ENCODE data around the gene CSK.

The CSK gene

GRCh38 chr15:74826364-74826819 lies 44.5 kb downstream of the CSK start, which contains the start of gene CPLX3:
Gene CPLX3 (plus strand): TSS chr15:74826627. CDS start chr15:74826704, 77 bp downstream.
- peak; percentile 26 for DNase-seq (ENCODE audit: low read depth)

DNA sequence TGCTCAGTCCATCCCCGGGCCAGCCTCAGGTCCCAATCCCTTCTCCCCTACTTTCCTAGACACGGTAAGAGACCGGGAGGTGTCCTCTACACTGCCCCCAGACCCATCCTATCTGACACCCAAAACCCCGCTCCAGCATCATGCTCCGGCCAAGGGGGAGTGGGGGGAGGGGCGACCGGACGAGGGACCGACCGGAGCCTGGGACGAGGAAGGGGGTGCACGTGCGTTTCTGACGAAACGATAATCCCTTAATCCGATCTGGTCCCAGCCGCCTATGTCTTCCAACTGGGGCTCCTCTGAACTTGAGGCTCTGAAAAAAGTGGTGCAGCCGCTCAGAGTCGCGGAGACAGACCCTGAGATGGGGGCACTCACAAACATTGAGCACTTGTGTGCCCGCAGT lies 45.0 kb downstream of the CSK start:
- DNase-seq (ENCODE audit: low read depth): no peak

DNA sequence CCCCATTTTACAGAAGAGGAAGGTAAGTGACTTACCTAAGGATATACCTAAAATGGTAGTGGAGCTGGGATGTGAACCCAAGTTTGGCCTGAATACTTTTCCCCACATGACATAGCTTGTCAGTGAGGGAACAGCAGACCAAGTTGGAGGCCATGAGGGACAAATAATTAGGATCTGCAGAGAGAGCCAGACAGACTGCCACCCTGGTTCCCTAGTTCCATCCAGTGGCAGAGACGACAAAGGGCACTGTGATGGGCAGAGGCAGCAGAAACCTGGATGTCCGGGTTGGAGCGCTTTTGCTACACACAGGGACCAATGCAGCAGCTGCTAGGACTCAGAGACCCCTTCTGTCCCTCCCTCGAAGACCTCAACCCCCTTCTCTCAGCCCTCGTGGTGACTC lies 45.7 kb downstream of the CSK start:
- no peak for DNase-seq (ENCODE audit: low read depth)

DNA sequence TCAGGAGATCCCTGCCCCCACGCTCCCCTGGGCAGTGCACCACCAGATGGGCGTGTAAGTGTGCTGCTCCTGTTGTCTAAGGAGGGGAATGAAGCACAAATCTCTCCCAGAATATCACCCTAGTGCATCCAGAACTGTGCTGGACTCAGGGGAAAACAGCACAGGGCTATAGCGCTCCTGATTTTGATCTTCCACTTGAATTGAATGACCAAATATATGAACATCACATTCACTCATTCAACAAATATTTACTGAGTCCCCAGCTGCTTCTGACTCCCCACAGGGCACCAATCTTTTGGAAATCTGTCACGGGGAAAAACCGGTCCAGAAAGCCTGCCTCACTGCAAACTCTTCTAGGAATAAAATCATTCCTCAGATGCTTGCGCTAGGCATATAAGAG lies 47.0 kb downstream of the CSK start:
- no peak for DNase-seq (ENCODE audit: low read depth)

DNA sequence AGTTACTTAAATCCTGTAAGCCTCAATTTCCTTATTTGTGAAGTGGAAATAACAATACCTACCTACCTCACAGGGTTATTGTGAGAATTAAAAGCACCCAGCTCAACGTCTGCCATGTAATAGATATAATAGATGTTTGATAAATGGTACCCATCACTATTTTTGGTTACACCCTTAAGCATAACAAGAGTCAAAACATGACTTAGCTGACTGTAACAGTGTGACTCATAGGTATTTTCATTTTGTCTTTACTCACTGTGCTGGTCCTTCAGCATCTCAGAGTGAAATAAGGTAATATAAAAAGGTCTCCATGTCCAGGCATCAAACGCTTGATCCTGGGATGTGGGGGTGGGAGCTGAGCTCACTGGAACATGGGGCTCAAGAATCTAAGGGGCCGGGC lies 47.6 kb downstream of the CSK start:
- DNase-seq (ENCODE audit: low read depth): no peak

GRCh38 chr15:74829991-74830390 lies 48.1 kb downstream of the CSK start:
- no peak for DNase-seq (ENCODE audit: low read depth)

DNA sequence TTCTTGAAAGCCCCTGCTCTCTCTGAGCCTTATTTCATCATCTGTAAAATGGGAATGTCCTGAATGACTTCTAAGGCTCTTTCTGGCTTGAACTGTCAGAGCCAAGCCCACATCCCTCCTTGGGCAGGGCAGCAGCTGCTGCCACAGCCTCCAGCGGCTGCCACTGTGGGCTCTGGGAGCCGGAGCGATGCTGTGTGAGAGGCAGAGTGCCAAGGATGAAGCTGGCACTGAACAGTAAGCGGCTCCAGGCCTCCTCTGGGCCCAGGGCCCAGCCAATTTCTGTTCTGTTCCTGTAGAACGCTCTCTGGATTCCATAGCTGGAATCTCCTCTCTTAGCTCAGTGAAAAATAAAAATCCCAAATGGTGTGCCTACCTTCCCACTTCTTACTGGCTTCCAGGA lies 49.0 kb downstream of the CSK start:
- no peak for DNase-seq (ENCODE audit: low read depth)

GRCh38 chr15:74831813-74832495 lies 50.1 kb downstream of the CSK start:
- no peak for DNase-seq (ENCODE audit: low read depth)

- no peak for DNase-seq (ENCODE audit: low read depth)
These were observed 50.9 kb downstream of the CSK start for GRCh38 chr15:74832826-74833225.

DNA sequence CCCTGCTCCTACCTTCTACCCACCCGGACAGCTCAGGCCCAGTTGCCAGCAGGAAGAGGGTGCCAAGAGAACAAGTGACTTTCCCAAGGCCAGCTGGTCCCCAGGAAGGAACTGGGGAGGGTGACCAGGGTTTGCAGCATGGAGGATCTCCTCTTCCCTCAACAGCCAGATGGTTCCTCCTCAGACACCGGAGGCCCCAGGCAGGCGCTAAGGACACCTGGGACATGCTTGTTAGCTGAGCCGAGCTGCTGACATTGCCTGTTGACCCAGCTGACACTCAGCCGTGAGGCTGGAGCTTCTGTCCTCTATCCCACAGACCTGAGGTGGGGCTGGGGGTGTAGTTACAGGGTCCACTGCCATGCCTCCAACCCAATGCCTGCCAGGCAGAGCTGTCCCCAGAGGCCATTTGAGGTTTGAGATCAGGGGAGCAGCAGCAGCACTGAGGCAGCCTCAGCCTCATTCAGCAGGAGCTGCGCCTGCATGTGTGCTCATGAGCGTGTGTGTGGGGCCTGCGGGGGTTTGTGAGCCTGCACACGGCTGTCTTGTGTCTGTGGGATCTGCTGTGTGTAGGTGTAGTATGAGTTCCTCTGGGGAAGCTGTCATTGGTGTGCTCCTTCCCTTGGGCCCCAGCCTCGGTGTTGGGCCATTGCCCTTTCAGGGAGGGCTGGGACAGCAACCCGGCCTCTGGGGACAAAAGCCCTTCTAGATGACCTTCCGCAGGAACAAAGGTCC lies 51.7 kb downstream of the CSK start:
- DNase-seq (ENCODE audit: low read depth): no peak

GRCh38 chr15:74835312-74835823 lies 53.5 kb downstream of the CSK start:
- DNase-seq (ENCODE audit: low read depth): no peak

DNA sequence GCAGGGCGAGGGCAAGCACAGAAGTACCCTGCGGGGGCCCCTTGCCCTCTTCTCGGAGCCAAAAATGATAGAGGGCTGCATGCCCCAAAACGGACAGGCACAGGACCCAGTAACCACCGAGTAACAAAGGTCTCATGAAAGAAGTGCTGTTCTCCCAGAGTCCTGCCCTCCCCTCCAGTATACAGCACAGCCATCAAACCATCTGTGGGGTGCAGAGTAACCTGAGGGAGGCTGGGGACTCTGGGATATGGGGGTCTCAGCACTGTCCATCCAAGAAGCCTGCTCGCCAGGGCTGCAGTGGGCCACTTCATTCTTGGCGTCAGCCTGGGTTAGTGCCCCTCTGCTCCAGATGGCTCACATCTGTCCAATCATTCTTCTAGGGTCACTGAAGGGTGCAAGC lies 55.0 kb downstream of the CSK start:
- no peak for DNase-seq (ENCODE audit: low read depth)

- no peak for DNase-seq (ENCODE audit: low read depth)
These were observed 55.7 kb downstream of the CSK start for GRCh38 chr15:74837482-74838136.

GRCh38 chr15:74838137-74838516 lies 56.2 kb downstream of the CSK start:
- no peak for DNase-seq (ENCODE audit: low read depth)

DNA sequence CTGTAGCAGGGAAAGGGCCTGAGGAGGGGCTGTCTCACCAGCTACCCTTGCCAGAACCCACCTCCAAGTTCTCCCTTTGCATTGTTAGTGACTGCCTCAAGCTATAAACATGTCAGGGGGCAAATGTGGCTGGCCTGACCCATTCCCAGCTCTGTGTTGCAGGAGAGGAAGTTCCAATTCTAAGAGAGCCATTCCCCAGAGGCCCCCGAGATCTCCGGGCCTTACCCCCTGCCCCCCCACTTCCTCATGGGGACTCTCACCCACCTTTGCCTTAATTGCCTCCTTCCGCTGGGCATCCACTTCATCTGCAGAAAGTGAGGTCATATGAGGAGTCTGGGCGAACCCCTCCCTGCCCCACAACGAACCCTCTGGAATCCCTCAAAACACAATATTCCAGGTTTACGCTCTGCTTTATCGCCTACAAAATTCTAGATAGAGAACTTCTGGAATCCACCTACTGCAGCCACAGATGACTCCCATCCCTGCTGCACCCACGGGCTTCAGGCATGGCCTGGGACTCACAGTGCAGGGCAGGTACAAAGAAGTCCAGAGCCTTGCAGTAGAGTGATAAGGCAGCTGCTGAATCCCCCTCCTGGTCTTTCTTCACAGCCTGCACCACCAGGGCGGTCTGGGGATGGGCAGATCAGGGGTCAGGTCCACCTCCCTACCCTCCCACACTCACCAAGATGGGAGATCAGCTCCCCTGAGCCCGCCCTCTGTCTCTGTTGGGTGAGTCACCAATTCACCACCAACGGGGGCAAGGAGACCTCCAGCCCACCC lies 57.1 kb downstream of the CSK start:
- DNase-seq (ENCODE audit: low read depth): no peak

DNA sequence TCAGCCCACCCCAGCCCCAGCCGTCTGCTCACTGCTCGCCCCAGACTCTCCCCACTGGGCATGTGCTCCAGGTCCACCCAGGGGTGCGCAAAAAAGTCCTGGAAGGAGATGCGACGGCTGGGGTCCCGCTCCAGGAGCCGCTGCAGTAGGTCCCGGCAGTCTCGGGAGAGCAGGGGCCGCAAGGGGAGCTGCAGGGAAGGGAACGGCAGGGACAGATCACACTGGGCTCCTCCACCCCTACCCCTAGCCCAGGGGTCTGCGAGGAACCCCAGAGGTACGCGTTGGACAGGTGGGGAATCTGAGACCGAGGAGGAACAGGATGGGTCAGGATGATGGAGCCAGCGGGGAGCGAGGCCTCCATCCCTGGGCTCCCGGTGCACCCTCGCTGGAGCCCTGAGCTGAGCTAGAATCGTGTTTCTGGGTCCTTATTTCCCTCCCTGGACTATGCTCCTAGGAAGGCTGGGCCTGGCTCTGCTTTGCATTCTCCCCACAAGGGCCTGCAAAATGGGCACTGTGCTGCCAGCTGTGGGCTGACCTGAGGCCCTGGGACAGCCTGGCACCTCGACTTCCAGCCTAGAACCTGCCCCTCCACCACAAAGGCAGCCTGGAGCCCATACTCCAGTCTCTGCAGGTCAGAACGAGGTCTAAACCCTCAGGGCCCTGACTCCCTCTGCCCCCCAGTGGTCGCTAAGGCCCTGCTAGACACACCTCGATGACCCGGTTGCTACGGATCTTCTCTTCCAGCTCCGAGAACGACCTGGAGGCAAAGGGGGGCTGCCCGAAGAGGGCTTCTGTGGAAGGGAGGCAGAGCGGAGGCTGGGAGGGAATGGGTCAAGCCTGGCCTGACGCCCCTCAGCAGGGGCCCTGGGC lies 57.9 kb downstream of the CSK start:
- no peak for DNase-seq (ENCODE audit: low read depth)

GRCh38 chr15:74840851-74841775 lies 59.2 kb downstream of the CSK start:
- DNase-seq (ENCODE audit: low read depth): no peak

- DNase-seq (ENCODE audit: low read depth): no peak
These were observed 60.1 kb downstream of the CSK start for GRCh38 chr15:74841891-74842373.

DNA sequence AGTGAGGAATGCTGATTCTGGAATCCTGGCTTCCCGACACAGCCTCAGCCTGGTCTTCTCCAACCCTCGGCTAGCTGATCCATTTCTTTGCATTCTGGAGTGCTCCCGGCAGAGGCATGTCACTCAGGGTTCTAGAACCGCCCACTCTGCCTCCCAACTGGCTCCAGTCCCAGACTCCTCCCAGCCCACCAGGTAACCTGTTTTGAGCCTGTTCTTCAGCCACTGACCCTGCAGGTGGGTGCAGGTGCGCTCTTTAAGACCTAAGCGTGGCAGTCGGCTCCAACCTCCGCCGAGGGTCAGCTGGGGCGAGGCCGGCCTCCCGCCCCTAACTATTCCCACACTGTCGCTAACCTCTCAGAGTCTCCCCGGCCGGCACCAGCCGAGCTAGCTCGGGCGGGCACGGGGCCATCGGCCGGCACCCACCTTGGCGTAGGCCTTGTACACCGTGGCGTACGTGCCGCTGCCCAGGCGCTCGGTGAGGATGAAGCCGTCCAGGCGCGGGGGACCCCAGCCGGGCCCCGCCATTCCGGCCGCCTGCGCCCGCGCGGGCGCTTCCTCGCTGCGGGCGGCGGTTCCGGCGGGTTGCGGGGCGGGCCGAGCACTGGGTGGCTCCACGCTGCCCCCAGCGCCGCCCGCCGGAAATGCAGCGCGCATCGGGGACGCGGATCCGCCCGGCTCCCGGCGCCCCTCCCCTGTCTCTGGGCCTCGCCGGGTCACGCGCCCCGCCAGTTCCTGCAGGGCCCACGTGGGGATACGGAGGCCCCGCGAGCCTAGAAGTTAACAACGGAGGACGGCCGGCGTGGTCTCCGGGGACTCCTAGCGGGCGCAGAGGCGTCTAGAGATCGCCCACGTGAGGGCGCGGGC lies 60.9 kb downstream of the CSK start, which contains the start of gene ULK3:
Gene ULK3 (minus strand): TSS at position 576 of the 864 bp plus-strand sequence. CDS start 51 bp downstream, at position 525.
- peak; percentile 92 for DNase-seq (ENCODE audit: low read depth)
